GM19238 (cell line): ENCODE results near the gene EDNRA.
"Not testable (repeated sequence)": the region's sequence is repeated elsewhere in the genome, so short reads cannot be mapped to it uniquely, and the experiment has no call there.

Experiments used
- DNase-seq: peaks from one replicate; pipeline ENCODE4 v3.0.0; 2011; ENCODE audit warnings: low spot score; ENCODE audit not compliant: insufficient read length

The EDNRA gene

DNA sequence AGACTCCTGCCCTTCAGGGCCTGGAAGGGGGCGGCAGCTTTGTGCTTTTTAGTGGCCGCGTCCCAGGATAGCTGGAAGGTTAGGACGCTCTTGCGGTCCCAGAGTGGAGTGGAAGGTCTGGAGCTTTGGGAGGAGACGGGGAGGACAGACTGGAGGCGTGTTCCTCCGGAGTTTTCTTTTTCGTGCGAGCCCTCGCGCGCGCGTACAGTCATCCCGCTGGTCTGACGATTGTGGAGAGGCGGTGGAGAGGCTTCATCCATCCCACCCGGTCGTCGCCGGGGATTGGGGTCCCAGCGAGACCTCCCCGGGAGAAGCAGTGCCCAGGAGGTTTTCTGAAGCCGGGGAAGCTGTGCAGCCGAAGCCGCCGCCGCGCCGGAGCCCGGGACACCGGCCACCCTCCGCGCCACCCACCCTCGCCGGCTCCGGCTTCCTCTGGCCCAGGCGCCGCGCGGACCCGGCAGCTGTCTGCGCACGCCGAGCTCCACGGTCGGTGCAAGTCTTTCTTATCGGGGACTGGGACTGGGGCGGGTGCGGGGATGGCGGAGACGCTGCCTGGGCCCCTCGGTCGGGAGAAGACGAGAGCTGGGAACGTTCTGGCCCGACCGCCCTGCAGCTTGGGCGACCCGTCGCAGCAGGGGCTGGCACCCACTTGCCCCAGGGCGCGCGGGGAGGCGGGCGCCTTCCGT lies at the start of gene EDNRA:
TSS of gene EDNRA (plus strand) at position 207 of the 686 bp plus-strand sequence. CDS start 4,585 bp downstream, outside the sequence.
- no peak for DNase-seq

- not testable (repeated sequence) for DNase-seq
Measured at GRCh38 chr4:147434370-147434769, 46.5 kb upstream of the EDNRA start.

GRCh38 chr4:147440442-147440841 lies 40.5 kb upstream of the EDNRA start:
- no peak for DNase-seq

GRCh38 chr4:147447786-147448185 lies 33.1 kb upstream of the EDNRA start:
- DNase-seq = no peak

- no peak for DNase-seq
Measured at GRCh38 chr4:147453561-147454141, 27.2 kb upstream of the EDNRA start.

DNA sequence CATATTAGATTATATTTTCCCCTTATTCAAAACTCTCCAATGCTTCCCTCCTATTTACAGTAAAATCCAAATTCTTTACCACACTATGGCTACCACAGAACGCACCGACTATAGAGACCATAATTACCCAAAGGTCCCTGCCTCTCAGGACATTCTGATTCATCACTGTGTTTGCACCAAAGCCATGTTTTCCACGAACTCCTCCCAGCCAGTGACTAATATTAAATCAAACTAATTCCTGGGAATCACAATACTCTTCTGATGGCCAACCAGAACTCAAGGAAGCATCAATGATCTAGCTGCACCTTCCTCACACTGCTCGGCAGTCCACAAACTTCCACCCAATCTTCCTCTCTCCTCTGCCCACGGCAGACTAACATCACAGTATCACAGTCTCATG lies 24.2 kb upstream of the EDNRA start:
- no peak for DNase-seq

DNA sequence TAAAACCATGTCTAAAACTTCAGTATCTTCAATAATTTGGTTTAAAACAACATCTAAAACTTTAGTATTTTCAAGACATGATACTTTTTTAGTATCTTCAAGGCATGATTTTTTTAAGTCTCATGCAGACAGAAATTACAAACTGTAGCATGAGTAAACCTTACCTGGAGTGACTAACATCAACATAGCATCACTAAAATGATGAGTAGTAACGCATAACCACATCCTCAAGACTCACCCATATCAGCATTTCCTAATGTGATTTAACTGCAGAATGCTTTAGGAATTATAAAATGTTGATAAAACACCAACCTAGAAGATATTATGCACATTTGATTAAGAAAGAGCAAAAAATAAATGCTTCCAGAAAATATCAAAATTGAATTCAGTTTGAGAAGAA lies 19.7 kb upstream of the EDNRA start:
- no peak for DNase-seq

DNA sequence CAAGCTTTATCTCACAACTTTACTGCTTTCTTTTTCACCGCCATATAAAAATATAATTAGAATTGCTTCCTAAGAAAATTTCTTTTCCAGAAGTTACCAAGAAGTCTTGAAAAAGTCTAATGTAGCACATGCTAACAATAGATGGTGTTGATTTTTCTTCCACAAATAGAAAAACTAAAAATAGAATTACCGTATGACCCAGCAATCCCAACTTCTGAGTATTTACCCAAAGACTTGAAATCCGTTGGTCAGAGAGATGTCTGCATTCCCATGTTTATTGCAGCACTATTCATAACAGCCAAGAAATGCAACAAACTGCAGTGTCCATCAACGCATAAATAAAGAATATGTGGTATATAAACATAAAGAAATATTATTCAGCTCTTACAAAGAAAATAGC lies 17.8 kb upstream of the EDNRA start:
- no peak for DNase-seq

GRCh38 chr4:147465461-147465860 lies 15.4 kb upstream of the EDNRA start:
- DNase-seq = no peak

- DNase-seq = peak; percentile 5
Measured at GRCh38 chr4:147477439-147477838, 3.5 kb upstream of the EDNRA start.

- DNase-seq = no peak
Measured at GRCh38 chr4:147479376-147479775, 1.5 kb upstream of the EDNRA start.

DNA sequence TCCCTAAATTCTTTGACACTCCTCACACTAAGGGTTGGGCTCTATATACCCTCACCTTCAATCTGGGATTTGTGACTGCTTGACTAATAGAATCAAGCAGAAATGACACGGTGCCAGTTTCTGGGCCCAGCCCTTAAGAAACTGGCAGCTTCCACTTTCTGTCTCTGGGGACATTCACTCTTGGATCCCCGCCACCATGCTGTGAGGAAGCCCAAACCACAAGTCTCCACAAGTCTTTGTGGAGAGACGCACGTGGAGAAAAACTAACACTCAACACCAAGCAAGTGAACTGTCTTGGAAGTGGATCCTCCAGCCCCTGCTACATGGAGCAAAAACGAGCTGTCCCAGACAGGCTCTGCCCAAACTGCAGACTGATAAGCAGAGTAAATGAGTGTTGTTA lies 1.1 kb upstream of the EDNRA start:
- no peak for DNase-seq

DNA sequence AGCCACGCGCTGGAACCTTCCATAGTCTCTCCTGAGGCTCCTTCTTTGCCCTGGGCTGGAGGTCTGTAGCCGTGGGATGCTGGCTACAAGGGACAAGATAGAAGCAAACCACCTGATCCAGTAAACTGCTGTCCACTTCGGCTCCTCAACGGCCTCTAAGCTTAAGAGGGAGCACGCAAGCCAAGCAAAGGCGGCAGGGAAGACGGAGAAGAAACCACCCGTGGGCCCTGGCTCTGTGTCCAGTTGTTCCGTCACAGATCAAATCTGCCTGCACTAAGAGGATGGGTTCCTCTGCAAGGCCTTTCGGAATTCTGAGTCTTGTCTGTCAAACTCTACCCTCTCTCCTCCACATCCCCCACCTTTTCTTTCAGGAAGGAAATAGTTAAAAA lies 401 bp upstream of the EDNRA start:
- no peak for DNase-seq

DNA sequence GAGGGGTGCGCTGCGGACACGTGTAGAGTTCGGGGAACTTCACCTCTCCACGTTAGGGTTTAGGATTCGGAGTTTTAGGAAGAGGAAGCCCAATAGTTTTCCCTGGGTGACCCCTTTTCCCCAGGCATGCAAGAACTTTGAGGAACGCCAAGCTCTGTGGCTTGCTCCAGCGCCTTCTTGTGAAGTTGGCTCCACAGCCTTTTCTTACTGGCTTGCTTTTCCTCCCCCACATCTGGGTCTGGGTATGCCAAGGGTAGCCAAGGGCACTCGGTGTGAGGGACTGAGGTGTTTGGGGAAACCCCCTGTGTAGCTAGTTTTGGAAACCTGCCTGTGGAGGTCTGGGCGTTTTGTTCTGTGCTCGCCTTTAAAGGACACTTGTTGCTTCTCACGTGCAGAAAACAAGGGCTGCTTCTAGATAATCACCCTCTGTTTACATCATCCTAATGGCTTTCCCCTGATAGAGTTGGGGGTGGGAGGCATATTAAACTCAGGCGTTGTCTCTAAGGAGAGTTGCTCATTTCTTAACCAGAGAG lies 746 bp downstream of the EDNRA start:
- DNase-seq = no peak

GRCh38 chr4:147482281-147482680 lies 1.4 kb downstream of the EDNRA start:
- DNase-seq = no peak

- no peak for DNase-seq
Measured at GRCh38 chr4:147485167-147485566, 4.3 kb downstream of the EDNRA start.

DNA sequence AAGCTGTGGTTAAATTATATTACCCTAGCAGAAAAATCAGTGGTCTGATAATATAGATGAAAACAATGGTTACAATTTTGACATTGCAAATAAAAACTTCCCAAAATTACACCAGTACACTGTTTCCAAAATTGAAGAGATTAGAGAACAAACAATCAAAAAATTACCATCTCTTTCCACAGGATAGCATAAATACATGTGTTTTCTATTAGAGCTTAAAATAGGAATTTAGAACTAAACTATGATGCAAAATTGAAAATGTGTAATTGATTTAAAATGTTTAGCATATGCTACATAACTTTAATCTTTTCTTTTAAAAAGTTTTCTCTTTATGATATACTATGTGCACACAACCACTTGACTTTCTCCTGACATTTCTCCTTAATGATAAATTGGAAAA lies 6.7 kb downstream of the EDNRA start:
- no peak for DNase-seq

DNA sequence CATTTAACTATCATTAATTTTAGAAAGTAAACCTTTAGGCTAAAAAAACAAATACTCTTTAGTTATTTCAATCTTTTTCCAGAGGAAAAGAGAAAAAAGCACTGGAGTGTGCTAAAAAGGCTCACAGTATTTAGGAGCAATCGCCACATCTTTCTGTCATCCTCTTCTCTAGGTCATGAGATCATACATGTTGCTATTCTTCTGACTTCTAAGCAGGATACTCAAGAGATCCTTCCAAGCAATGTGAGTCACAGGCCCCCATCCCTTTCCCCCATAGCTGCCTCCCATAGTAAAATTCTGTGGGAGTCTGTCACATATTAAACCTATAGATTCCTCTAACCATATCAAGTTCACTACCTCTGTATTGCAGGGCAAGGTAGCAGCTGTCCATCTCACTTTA lies 7.7 kb downstream of the EDNRA start:
- DNase-seq = no peak

DNA sequence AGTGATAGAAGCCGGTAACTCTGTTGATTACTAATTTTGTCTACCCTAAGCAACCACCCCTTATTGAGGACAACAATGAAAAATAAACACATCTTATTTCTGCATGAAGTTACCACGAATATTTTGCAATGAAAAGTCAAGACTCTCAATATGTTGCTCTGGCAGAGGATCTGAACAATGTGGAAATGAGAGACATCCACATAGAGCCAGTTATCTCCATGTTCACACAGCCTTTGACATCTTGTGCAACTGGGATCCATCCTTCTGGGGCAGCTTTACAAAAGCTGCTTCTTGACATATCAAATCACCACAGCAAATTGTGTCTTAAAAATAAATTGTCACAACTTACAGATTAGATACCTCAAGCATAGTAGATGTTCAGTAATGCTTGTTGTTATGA lies 10.2 kb downstream of the EDNRA start:
- DNase-seq = no peak

DNA sequence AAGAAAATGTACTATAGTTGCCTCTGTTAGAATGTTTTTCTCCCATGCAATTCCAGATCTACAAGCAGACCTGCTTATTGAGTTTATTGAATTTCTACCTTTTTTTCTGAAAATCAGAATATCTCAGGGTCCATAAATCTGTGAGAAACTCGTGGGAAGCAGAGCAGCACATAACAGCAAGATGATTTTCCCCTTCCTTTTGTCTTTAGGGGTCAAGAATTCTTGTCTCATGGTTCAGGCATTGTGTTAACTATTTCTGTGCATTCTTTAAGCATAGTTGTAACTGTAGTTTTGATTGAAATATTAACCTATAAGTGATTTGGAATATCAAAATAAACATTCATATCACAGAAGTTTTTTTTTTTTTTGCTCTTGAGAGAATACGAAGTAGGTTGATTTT lies 11.4 kb downstream of the EDNRA start:
- no peak for DNase-seq

GRCh38 chr4:147492761-147493160 lies 11.9 kb downstream of the EDNRA start:
- DNase-seq = no peak

DNA sequence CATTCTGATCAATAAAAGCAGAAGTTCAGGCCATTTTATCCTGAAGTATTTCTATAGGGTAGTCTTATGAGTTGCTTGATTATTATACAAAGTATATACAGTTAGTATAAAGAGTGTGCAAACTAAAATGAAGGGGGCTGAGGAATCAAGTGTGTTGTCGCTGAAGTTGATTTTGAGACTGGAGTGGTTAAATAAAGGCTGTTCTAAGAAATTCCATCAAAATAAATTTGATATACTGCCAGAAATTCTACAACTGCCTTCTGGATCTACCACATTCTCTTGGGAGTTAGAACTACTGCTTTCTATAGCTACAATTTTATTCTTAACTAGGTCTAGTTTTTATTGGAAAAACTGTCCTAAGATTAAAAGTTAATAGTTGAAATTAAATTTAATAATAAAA lies 12.4 kb downstream of the EDNRA start:
- no peak for DNase-seq

- no peak for DNase-seq
Measured at GRCh38 chr4:147494301-147494700, 13.4 kb downstream of the EDNRA start.
